Right lobe of liver (tissue), 6 donors: ENCODE measurements around the gene CAMTA1. TPM values are rescaled to one million over a fixed set of nuclear protein-coding genes. Genes with fewer than 3 reads are reported as not detected.

Source experiments
- ATAC-seq, 4 donors: fragments of 200-7000 bp; cut with Tn5 transposase; one replicate each; pipeline ENCODE4 v1.9.1; 2020; ENCODE audit warnings: mild to moderate bottlenecking in 4 of 4, moderate library complexity in 4 of 4
- DNase-seq, 3 donors: peaks; one replicate each; pipeline ENCODE4 v3.0.0-alpha.2; 2020
- H3K27ac ChIP-seq, 3 donors: fragments of 200-600 bp; one replicate each; pipeline ENCODE4 v1.8.0; 2022
- H3K27me3 ChIP-seq, 2 donors: fragments of 200-600 bp; one replicate each; pipeline ENCODE4 v1.8.0; 2022
- H3K36me3 ChIP-seq, 4 donors: fragments of 200-600 bp; sonication (generic) in 1 of 4; one replicate each; pipeline versions ENCODE4 v1.5.1 to v1.8.0; 2017 to 2022; ENCODE audit warnings: control low read depth in 1 of 4
- H3K4me1 ChIP-seq, 4 donors: fragments of 200-600 bp; sonication (generic) in 1 of 4; one replicate each; pipeline versions ENCODE4 v1.5.1 to v1.8.0; 2017 to 2022; ENCODE audit warnings: control low read depth in 1 of 4
- H3K4me3 ChIP-seq, 3 donors: fragments of 200-600 bp; one replicate each; pipeline ENCODE4 v1.8.0; 2022
- H3K9me3 ChIP-seq, 4 donors: fragments of 200-600 bp; sonication (generic) in 1 of 4; one replicate each; pipeline versions ENCODE4 v1.5.1 to v1.8.0; 2017 to 2022; ENCODE audit warnings: control low read depth in 1 of 4
- POLR2A ChIP-seq: fragments of 450-650 bp; IDR thresholded peaks from one replicate; pipeline ENCODE4 v1.6.1; 2017; ENCODE audit warnings: antibody characterized with exemption, mild to moderate bottlenecking
- WGBS: methylation state at CpG from one replicate; pipeline ENCODE4 v1.1.6; 2018; ENCODE audit warnings: low coverage, low lambda C conversion rate; ENCODE audit not compliant: insufficient coverage; ENCODE audit errors: missing lambda C conversion rate; 5-methylcytosine and 5-hydroxymethylcytosine counted together
- intact Hi-C, 2 donors: fragments of 100-400 bp; cut with DNase I; formaldehyde crosslinking; loops; one replicate each; pipeline versions ENCODE4 v1.11.2 to v1.14.1; 2022
- total RNA-seq, 6 experiments: library from RNA; depleted of rRNA in 2 of 6; stranded (reverse); fragments of >200 nt in 2 of 6; fragmentation: NEBNext Ultra II Directional in 3 of 6; extraction: Animal tissue kit (Norgen Biotek cat#: 25700) in 3 of 6; gene quantifications; one replicate each; pipeline versions ENCODE4 v1.1.0 to v1.2.4, GENCODE V29; 2016 to 2023
- TF ChIP-seq, protein P1 (sequence below), 4 donors: fragments of 200-600 bp in 3 of 4; fragments of 450-650 bp in 1 of 4; IDR thresholded peaks; one replicate each; pipeline versions ENCODE4 v1.5.1 to v1.8.0; 2016 to 2022; ENCODE audit warnings: antibody characterized with exemption in 4 of 4, mild to moderate bottlenecking in 2 of 4
- donor health status: DM: no; HTN: yes; CAD: no.
- donor health status: DM: no; HTN: no; CAD: no.
- donor health status: DM: no; HTN: no; CAD: no.
- donor health status: DM: no; HTN: yes; CAD: no.
- donor health status: DM: no; HTN: yes; CAD: no.

Gene CAMTA1
- total RNA-seq, 6 experiments from 2014 or later = 32.3 to 49.4 (median 37.2) TPM

DNA sequence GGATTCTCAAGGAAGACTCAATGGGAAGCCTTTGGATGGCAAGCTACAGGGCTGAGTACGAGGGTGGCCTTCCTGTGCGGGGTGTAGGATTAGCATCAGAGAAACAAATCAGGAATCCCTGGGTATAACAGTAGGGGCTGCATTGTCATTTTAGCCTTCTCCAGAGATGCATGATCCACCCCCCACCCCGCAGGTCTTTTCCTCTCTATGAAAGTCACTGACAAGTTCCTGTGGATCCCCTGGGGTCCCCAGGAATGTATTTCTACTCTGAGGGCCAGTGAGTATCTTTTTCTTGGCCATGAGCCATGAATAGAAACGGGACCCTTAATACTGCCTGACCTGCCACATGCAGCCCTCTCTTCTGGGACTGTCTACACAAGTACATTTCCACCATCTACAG lies 512.9 kb downstream of the CAMTA1 start:
- H3K27ac ChIP-seq = no peak overlapping the region
- H3K4me1 ChIP-seq = no peaks in the 10 kb centered on the region
- no peaks in the 10 kb centered on the region for H3K36me3 ChIP-seq
- intact Hi-C loops = no loop called here
- TF ChIP-seq POLR2A = no peak
- TF ChIP-seq, protein P1, sequence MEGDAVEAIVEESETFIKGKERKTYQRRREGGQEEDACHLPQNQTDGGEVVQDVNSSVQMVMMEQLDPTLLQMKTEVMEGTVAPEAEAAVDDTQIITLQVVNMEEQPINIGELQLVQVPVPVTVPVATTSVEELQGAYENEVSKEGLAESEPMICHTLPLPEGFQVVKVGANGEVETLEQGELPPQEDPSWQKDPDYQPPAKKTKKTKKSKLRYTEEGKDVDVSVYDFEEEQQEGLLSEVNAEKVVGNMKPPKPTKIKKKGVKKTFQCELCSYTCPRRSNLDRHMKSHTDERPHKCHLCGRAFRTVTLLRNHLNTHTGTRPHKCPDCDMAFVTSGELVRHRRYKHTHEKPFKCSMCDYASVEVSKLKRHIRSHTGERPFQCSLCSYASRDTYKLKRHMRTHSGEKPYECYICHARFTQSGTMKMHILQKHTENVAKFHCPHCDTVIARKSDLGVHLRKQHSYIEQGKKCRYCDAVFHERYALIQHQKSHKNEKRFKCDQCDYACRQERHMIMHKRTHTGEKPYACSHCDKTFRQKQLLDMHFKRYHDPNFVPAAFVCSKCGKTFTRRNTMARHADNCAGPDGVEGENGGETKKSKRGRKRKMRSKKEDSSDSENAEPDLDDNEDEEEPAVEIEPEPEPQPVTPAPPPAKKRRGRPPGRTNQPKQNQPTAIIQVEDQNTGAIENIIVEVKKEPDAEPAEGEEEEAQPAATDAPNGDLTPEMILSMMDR (IDR thresholded peaks at IDR 0.05) = no peak
- DNase-seq (no peak), ATAC-seq (no peak)
- H3K27me3 ChIP-seq = no peaks in the 10 kb centered on the region
- WGBS = 71% methylated on average over 4 of the region's 4 CpGs
- H3K9me3 ChIP-seq = no peaks in the 10 kb centered on the region
- no peak overlapping the region for H3K4me3 ChIP-seq

DNA sequence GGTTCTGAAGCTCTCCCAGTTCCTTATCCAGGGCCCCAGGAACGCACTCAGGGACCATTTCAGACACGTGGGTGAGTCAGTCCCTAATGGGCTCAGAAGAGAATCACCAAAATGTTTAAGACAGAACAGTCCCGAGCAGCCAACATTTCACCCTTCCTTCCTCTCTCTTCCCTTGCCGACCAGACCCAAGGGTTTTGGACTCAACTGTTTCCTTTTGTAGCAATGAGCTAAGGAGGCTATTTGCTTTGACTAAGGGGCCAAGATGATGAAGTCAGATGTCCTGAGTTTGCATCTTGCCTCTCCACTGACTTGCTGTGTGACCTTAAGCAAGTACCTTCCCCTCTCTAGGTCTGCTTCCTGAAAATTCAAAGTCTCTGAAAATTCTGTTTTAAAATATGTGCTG lies 513.5 kb downstream of the CAMTA1 start:
- no peak overlapping the region for H3K4me3 ChIP-seq
- H3K36me3 ChIP-seq = no peaks in the 10 kb centered on the region
- no peak for TF ChIP-seq POLR2A
- TF ChIP-seq, protein P1 (IDR thresholded peaks at IDR 0.05) = no peak
- H3K9me3 ChIP-seq = no peaks in the 10 kb centered on the region
- H3K27me3 ChIP-seq = no peaks in the 10 kb centered on the region
- intact Hi-C loops = no loop called here
- 44% methylated on average over 2 of the region's 4 CpGs for WGBS
- no peak overlapping the region for H3K27ac ChIP-seq
- no peak for DNase-seq
- H3K4me1 ChIP-seq = no peaks in the 10 kb centered on the region
- no peak for ATAC-seq

DNA sequence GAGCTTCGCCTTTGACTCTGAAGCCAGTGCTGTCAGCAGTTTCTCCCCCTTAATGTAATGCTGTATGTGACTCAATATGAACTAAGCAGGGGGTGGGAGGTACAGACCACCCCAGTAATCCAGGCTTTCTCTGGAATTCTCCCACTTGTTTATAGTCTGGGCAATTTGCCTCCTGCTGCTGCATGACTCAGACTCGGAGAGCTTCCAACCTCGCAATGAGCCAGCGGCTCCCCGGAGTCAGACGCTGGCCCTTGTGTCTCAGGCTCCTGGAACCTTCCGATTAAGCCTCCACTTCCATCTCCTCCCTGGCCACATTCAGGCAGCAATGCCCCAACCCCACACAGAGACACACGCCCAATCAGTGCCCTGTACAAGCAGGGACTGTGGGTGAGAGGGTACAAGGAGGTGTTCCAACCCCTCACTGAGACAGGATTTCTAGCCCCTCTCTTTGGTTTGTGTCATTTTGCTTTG lies 514.1 kb downstream of the CAMTA1 start:
- Histone ChIP-seq H3K4me1 (no peaks in the 10 kb centered on the region), H3K27me3 (no peaks in the 10 kb centered on the region), H3K9me3 (no peaks in the 10 kb centered on the region), H3K27ac (no peak overlapping the region), H3K4me3 (no peak overlapping the region), H3K36me3 (no peaks in the 10 kb centered on the region)
- no peak for TF ChIP-seq POLR2A
- TF ChIP-seq, protein P1 (IDR thresholded peaks at IDR 0.05) = no peak
- intact Hi-C loops = no loop called here
- WGBS = 52% methylated on average over 3 of the region's 8 CpGs
- peak in 1 of 3 donors; percentile 50 for DNase-seq
- peak in 3 of 4 donors; percentile 40 to 90 (median 50) for ATAC-seq

DNA sequence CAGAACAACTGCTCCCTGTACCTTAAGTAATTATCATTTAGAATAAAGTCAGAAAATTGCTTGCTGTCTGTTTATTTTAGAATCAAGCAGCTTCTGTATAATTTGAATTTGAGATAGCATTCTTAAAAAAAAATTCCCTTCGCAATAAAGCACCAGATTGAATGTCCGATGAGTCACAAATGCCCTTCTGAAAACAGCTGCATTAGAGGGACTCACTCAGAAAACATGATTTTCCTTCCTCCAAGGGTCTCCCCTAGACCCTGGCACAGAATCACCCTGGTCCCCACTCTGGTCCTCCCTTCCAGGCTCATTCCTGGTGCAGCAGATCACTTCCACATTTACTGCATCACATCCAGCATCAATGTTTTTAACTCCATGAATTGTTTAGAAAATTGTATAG lies 514.7 kb downstream of the CAMTA1 start:
- Histone ChIP-seq H3K4me3 (no peak overlapping the region), H3K27me3 (no peaks in the 10 kb centered on the region), H3K36me3 (no peaks in the 10 kb centered on the region), H3K4me1 (no peaks in the 10 kb centered on the region), H3K9me3 (no peaks in the 10 kb centered on the region), H3K27ac (no peak overlapping the region)
- DNase-seq = no peak
- no peak for TF ChIP-seq POLR2A
- TF ChIP-seq, protein P1 (IDR thresholded peaks at IDR 0.05) = no peak
- intact Hi-C loops = no loop called here
- no peak for ATAC-seq
- 80% methylated on average over 2 of the region's 2 CpGs for WGBS
